CD1c-positive myeloid dendritic cell (primary cell): ENCODE measurements around the gene INPP5A.

Experiments
- DNase-seq: peaks from one replicate; pipeline ENCODE4 v3.0.0-alpha.2; 2016; ENCODE audit errors: extremely low spot score

The INPP5A gene

GRCh38 chr10:132611986-132612385 lies 74.4 kb downstream of the INPP5A start:
- peak; percentile 11 for DNase-seq

- no peak for DNase-seq
Observed at GRCh38 chr10:132612571-132613504, 75.3 kb downstream of the INPP5A start.

GRCh38 chr10:132613566-132614348 lies 76.2 kb downstream of the INPP5A start:
- DNase-seq = no peak

GRCh38 chr10:132614431-132615340 lies 77.1 kb downstream of the INPP5A start:
- no peak for DNase-seq

GRCh38 chr10:132615341-132616169 lies 78.0 kb downstream of the INPP5A start:
- no peak for DNase-seq

GRCh38 chr10:132616170-132616995 lies 78.8 kb downstream of the INPP5A start:
- DNase-seq = peak; percentile 33

GRCh38 chr10:132616996-132617736 lies 79.6 kb downstream of the INPP5A start:
- no peak for DNase-seq

- DNase-seq = no peak
Observed at GRCh38 chr10:132617737-132618052, 80.1 kb downstream of the INPP5A start.

- no peak for DNase-seq
Observed at GRCh38 chr10:132618158-132618919, 80.8 kb downstream of the INPP5A start.

GRCh38 chr10:132619927-132620326 lies 82.3 kb downstream of the INPP5A start:
- DNase-seq = no peak

- no peak for DNase-seq
Observed at GRCh38 chr10:132624061-132624846, 86.7 kb downstream of the INPP5A start.

- no peak for DNase-seq
Observed at GRCh38 chr10:132624847-132625471, 87.4 kb downstream of the INPP5A start.

- DNase-seq = no peak
Observed at GRCh38 chr10:132626019-132626760, 88.6 kb downstream of the INPP5A start.

GRCh38 chr10:132626761-132627665 lies 89.4 kb downstream of the INPP5A start:
- no peak for DNase-seq
